Medulla oblongata (tissue), 1 donor: ENCODE data around the gene STK17A.
A peak's percentile ranks its signal among the peaks of the same experiment; 100 is the strongest.
"Not testable (repeated sequence)": the region's sequence is repeated elsewhere in the genome, so short reads cannot be mapped to it uniquely, and the experiment has no call there.

Experiments
- DNase-seq: peaks from one replicate; pipeline ENCODE4 v3.0.0-alpha.2; 2015; ENCODE audit errors: extremely low spot score

STK17A gene

GRCh38 chr7:43568529-43568928 is 14.4 kb upstream of the STK17A start:
- no peak for DNase-seq

- no peak for DNase-seq
Observed at GRCh38 chr7:43569424-43569823, 13.5 kb upstream of the STK17A start.

GRCh38 chr7:43570688-43571365 is 12.1 kb upstream of the STK17A start:
- no peak for DNase-seq

- DNase-seq = peak; percentile 88
Observed at GRCh38 chr7:43572516-43573049, 10.3 kb upstream of the STK17A start.

DNA sequence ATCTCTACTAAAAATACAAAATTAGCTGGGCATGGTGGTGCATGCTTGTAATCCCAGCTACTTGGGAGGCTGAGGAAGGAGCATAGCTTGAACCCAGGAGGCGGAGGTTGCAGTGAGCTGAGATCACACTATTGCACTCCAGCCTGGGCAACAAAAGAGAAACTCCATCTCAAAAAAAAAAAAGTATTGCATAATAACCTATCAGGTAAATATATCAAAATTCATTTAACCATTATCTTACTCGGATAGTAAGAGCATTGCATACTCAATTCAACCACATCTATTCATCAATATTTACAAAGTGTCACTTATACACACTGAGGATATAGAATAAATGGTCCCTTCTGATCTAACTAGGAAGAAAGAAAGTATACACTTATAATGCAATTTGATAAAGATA is 9.1 kb upstream of the STK17A start:
- not testable (repeated sequence) for DNase-seq

DNA sequence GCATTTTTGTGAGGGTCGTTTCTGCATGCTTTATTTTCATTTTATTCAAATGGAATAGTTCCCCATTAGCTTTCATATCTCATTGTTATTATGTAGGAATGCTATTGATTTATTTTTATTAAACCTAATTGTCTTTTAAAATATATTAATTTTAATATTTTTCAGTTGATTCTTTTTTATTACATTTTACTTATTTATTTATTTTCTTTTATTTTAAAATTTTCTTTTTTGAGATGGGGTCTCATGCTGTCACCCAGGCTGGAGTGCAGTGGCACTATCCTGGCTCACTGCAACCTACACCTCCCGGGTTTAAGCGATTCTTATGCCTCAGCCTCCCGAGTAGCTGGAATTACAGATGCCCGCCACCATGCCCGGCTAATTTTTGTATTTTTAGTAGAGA is 7.4 kb upstream of the STK17A start:
- no peak for DNase-seq

DNA sequence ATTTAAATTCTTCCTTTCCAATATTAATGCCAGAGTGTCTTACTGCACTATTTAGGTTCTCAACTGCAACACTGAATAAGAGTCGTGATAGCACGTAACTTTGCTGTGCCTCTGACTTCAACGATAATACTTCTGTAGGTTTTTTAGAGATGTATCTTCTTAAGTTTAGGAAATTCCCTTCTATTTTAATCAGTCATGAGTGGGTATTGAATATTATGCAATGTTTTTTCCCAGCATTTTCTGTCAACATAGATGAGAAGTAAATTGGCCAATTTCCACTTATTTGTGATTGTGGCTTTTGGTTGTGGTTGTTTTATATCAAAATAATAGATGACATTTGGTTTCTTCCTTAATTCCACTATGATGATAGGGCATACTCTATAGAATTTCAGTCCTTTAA is 6.7 kb upstream of the STK17A start:
- DNase-seq = no peak

DNA sequence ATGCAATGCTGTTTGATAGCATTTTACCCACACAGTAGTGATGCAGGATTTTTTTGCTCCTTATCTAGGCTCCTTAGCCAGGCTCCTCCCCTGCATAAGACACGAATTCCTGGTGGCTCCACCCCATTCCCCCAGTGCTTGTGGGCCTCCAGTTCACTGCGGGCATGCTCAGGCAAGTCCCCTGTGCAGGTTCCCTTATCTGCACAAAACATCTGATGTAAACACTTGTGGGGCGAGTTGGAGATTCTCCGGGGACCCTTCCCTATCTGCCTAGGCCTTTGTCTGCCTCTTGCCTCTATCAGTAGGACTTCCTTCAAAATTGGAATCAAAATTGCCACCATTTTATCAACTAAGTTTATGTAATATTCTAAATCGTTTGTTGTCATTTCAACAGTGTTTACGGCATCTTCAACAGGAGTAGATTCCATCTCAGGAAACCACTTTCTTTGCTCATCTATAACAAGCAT is 5.4 kb upstream of the STK17A start:
- no peak for DNase-seq

- DNase-seq = peak; percentile 66
Observed at GRCh38 chr7:43583424-43584194, 701 bp downstream of the STK17A start.

DNA sequence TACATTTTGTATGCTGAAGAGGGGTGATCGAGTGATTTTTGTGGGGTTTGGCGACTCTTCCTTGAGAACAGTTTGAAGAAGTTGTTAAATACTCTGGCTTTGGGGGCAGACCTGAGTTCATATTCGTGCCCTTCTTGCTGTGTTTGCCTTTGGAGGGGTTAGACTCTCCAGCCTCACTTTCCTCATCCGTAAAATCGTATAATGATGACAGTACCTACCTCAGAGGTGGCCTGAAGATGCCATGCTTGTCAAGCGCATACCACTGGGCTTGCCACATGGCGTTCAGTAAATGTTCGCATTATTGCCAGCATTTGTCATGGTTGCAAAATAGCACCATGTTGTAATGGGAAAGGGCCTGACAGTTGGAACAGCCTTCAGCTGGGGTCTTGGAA is 1.3 kb downstream of the STK17A start:
- DNase-seq = peak; percentile 33

DNA sequence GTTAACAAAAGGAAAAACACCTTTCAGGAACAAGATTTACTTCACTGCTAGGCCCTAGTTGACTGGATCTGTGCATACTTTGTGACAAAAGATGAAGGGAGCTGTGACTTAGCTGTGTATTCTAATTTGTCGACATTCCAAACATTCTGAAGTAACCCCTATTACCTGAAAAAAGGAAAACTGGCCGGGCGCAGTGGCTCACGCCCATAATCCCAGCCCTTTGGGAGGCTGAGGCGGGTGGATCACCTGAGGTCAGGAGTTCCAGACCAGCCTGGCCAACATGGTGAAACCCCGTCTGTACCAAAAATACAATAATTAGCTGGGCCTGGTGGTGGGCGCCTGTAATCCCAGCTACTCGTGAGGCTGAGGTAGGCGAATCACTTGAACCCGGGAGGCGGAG is 1.8 kb downstream of the STK17A start:
- not testable (repeated sequence) for DNase-seq

DNA sequence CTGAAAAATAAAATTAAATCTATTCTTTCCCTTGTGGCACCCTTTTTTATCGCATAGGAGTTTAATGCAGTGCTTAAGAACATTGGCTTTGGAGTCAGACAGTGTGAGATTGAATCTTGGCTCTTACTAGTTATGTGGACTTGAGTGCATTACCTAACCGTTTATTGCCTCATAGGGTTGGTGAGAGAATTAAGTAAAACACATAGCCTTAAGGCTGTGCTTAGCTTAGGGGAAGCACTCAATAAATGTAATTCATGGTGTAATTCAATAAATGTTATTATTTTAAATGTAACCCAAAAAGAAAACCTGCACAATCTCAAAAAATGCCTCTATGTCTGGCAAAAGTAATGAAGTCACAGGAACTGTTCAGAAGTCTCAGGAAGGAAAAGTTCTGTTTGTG is 2.7 kb downstream of the STK17A start:
- DNase-seq = no peak

- no peak for DNase-seq
Observed at GRCh38 chr7:43586251-43586900, 3.5 kb downstream of the STK17A start.

DNA sequence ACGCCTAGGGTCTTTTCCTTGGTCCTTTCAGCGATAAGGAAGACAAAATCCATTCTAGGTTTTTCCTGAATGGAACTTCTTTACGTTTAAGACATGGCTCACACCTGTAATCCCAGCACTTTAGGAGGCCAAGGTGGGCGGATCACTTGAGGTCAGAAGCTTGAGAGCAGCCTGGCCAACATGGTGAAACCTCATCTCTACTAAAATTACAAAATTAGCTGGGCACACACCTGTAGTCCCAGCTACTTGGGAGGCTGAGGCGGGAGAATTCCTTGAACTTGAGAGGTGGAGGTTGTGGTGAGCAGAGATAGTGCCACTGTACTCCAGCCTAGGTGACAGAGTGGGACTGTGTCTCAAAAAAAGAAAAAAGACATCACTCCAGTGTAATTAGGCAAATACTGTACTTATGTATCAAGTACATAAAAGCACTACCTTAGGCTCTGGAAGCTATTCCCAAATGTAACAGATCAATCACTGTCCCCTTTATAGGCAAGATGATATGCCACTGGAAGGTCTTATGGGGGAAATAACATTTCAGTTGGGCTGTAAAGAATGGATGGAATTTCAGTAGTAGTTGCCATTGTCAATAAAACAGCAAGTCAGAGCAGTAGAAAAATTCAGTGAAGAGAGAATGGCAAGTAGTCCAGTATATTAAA is 5.7 kb downstream of the STK17A start:
- no peak for DNase-seq

DNA sequence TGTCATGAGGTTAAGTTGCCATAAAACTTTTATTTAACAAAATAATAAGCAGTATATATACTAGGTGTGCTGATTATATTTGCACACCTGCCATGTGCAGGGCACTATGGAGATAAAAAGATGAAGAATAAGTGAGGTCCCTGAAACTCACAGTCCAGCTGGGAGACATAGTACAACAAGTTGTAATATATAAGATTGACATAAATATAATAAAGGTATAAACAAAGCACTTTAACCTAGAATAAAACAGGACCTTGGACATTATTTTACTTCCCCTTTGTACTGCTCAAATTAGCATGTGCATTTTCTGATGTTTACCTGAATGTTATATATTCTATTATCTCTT is 6.2 kb downstream of the STK17A start:
- DNase-seq = no peak

- no peak for DNase-seq
Observed at GRCh38 chr7:43589728-43590127, 6.8 kb downstream of the STK17A start.

GRCh38 chr7:43590862-43591557 is 8.1 kb downstream of the STK17A start:
- DNase-seq = no peak

GRCh38 chr7:43591558-43592180 is 8.8 kb downstream of the STK17A start:
- no peak for DNase-seq

- DNase-seq = no peak
Observed at GRCh38 chr7:43592326-43592725, 9.4 kb downstream of the STK17A start.

GRCh38 chr7:43593010-43593409 is 10.1 kb downstream of the STK17A start:
- DNase-seq = no peak

GRCh38 chr7:43594020-43594419 is 11.1 kb downstream of the STK17A start:
- no peak for DNase-seq
